ENCODE data around the gene ARHGEF33.

Gene ARHGEF33

DNA sequence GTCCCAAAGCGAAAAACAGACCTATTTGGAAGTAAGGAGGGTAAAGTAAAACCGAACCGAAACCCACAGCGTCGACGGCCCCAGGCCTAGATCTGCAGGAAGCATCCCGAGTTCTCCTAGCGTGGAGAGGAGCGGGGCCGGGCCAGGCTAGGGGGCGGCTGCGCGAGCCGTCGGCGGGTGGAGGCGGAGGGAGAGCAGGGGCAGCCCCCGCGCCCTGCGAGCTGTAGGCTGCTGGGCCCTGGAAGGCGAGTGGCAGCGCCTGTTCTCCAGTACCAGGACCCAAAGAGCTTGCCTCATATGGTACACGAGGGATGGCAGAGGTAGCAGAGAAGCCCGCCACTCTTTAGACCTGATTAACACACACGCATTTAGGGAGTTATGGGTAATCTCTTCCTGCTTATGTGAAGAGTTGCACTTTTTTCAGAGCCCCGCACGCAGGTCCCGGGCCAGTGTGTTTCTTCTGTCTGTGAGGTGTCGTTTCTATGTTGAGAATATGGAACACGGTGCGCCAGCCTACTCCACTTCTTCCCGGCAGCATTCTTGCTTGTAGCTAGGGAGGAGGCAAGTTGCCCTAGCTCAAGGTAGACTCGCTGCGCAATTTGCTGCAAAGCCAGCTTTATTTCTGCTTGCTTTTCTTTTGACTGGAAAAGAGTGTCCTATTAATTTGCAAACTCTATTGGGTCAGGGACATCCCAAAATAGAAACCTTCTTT, 71.1 kb downstream of the ARHGEF33 start:
- no peak for DNase-seq (ENCODE audit: low spot score)

DNA sequence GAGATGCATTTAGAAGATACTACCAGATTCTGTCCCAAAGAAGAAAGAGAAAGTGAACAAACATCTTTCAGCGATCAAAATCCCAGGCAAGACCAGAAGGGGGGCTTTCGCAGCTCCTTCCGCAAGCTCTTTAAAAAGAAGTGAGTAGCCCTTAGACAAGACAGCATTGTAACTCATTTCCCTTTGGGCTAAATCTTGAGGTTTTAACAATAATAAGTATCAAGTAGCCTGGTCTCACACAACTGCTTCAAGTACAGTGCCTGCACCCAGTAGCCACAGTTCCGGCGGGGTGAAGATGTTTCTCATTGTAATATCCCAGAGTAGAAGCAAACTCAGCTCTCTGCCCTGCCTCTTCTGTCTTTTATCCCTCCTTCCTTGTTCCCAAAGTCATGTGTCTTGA, 76.3 kb downstream of the ARHGEF33 start:
- no peak for DNase-seq (ENCODE audit: low spot score)

DNA sequence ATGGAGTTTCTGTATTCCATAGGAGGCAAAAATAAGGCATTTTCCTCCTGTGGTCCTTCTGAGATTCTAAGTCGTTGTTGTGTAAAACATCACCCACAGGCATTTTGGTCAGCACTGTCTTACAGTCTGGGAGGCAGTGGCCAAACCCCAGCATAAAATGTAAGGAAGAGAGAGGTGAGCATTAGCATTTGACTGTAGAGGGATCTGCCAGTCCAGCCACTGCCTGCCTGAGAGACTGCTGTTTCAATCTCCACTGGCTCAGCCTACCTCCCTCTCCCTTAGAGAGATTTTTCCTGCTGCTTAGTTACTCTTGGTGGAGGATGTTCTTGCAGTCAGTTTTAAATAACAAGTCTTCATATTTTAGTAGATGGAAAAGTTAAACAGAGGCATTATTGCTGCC, 77.0 kb downstream of the ARHGEF33 start:
- DNase-seq (ENCODE audit: low spot score), result no peak

- no peak for DNase-seq (ENCODE audit: low spot score)
These were observed 78.3 kb downstream of the ARHGEF33 start for GRCh38 chr2:38968021-38968420.

DNA sequence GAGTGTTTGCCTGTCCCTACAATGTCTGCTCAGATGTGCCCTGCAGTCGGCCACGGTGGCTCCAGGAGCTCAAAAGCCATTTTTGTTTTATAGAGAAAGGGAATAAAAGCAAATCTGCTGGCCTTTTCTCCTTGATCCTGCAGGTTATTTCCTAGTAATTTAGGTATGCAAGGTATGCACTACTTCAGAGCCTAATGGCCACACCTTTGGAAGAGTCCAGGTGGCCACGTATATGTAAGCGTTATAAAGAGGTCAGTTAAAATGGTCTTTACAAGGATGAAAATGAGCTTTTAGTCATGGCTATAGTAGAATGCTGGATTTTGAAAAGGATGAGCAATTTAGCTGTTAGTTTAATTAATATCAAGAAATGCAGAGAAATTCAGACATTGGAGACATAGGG, 81.7 kb downstream of the ARHGEF33 start:
- no peak for DNase-seq (ENCODE audit: low spot score)

DNA sequence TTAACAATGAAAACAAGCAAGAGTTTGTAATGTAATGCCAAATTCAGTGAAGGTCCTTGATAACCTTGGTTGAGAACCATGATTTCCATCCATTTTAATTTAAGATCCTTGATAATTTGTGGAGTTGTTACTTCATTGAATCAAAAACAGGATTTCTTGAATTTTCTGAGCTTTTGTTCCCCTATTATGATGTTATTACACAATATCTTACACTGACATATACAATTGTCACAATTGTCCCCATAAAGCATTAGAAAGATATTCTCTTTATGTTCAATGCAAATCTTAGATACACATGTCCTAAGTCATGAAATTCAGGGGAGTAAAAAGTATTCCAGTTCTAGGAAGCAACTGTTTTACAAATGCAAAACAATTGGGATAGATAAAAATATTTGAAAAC, 83.6 kb downstream of the ARHGEF33 start:
- no peak for DNase-seq (ENCODE audit: low spot score)

- no peak for DNase-seq (ENCODE audit: low spot score)
These were observed 85.4 kb downstream of the ARHGEF33 start for GRCh38 chr2:38975042-38975441.

DNA sequence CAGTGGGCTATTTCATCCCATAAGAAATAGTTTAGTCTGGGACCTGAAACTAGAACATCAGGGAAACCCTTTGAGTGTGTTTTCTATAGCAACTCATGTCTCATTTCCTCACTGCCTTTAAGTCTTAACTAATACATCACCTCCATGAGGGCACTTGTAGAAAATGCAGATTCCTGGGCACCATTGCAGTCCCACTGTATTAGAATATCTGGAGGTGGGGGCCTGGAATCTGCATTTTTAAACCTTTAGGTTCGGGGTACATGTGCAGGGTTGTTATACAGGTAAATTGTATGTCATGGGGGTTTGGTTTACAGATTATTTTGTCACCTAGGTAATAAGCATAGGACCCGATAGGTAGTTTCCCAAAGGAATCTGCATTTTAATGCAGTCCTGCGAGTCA, 87.4 kb downstream of the ARHGEF33 start:
- DNase-seq (ENCODE audit: low spot score), result no peak

DNA sequence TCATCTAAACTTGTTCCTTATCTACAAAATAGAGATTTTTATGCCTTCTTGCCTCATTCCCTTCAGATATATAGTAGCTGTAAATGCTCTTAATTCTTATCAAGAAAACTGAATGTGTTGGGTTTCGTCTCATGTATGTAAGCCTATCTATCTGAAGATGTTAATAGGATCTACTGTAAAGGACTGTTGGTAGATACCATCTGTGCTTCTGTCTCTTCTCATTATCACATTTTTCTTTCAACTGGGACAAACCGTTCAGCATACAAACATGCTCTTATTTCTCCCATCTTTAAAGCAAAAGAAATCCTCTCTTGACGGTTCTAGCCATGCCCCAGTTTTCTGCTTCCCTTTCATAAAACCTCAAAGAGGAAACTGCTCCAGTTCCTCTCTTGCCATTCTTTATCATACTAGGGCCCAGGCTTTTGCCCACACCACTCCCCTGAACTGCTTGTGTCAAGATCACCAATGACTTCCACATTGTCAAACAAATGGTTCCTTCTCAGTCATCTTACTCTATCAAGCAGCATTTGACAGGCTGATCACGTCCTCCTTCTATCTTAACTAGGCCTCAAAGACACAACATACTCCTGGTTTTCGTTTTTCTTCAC, 88.7 kb downstream of the ARHGEF33 start:
- DNase-seq (ENCODE audit: low spot score), result no peak

DNA sequence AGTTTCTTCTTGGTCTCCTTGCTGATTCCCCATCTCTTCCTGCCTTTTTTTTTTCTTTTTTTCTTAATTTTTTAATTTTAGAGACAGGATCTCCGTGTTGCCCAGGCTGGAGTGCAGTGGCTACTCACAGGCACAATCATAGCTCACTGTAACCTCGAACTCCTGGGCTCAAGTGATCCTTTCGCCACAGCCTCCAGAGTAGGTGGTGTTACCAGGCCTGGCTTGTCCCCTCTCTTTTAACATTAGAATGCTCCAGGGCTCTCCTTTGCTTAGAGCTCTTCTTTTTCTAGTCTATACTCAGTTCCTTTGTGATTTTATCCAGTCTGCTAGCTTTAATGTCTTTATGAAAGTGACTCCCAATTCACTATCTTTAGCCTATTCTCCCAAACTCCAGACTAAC, 89.2 kb downstream of the ARHGEF33 start:
- no peak for DNase-seq (ENCODE audit: low spot score)

DNA sequence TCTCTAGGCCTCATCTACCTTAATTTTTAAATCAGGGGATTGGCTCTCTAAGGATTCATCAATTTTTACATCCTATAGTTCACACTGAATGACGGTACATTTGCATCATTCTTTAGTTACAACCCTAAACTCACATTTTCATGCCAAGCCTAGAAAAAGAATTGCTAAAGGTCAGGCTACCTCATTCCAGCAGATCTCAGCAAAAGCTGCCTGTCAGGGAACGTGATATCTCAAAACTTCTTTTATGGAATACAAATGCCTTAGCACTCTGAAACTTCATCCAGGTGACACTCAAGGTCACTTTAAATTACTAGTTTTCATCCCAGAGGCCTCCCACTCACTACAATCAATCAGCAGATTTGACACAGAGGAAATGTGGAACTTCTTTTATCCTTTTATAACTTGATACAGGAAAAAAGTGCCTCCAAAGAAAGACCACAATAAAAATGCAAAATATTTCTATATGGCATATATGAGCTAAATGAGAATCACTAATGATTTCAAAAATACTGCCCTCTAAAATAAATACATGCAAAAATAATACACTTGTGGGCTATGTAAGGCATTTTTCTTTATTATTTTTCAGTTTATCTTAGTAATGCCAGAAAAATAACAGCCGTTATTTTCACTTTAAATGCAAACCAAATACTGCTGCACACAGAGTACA, 91.5 kb downstream of the ARHGEF33 start:
- DNase-seq (ENCODE audit: low spot score), result no peak

GRCh38 chr2:38981670-38982357, 92.1 kb downstream of the ARHGEF33 start:
- DNase-seq (ENCODE audit: low spot score), result no peak

- no peak for DNase-seq (ENCODE audit: low spot score)
These were observed 92.8 kb downstream of the ARHGEF33 start for GRCh38 chr2:38982498-38982897.

GRCh38 chr2:38988716-38989115, 99.0 kb downstream of the ARHGEF33 start:
- no peak for DNase-seq (ENCODE audit: low spot score)

DNA sequence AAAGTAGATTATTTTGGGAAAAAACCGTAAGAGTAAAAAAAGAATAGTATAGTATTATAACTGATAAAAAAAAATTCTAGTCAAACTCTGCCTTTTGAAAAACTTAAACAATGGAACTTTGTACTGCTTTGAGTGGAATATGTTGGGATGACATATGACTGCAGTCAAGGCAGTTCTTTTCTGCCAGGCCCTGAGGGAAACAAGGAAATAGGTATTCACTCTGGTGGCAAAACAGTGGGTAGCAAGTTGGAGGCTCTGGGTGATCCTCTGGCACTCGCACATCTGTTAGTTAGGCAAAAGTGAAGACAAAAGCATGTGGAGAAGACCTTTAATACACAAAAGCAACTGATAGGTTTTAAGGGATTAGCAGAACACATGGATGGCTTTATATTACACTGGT, 102.2 kb downstream of the ARHGEF33 start:
- DNase-seq (ENCODE audit: low spot score), result no peak

DNA sequence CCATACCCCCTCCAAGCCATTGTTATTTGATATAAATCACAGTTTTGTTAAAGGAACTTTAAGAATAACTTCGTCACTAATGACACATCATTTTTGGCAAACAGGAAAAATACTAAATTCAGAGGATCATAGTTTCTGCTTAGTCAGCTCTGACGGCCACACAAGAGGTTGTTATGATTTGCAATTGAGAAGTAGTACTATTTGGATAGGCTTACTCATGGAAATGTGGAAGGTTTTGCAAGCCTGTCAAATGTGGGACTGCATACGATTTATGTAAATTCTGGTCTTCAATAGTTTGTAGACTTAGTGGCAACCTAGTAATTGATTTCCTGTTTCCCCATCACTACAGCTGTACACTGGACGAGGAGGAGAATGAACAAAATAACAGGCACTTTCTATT, 108.1 kb downstream of the ARHGEF33 start:
- no peak for DNase-seq (ENCODE audit: low spot score)

- no peak for DNase-seq (ENCODE audit: low spot score)
These were observed 110.9 kb downstream of the ARHGEF33 start for GRCh38 chr2:39000552-39000951.

- DNase-seq (ENCODE audit: low spot score), result no peak
These were observed 118.3 kb downstream of the ARHGEF33 start for GRCh38 chr2:39007875-39008504.

- no peak for DNase-seq (ENCODE audit: low spot score)
These were observed 119.0 kb downstream of the ARHGEF33 start for GRCh38 chr2:39008665-39009064.

DNA sequence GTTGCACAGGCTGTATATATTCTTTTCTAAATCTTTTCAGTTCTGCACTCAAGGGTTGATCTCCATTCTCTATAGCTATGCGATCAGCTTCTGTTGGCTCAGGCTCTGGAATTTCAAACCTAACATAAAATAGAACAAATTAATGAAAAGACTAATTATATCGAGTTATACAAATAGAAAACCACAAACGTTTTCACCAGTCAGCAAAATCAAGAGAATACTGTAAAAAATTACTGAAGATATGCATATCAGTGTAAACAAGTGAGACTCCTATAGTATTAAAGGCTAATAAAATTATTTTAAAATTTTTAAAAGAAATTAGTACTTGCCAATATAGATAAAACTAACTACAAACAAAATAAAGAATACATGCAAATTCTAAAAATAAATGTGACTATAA, 124.2 kb downstream of the ARHGEF33 start:
- DNase-seq (ENCODE audit: low spot score), result no peak

DNA sequence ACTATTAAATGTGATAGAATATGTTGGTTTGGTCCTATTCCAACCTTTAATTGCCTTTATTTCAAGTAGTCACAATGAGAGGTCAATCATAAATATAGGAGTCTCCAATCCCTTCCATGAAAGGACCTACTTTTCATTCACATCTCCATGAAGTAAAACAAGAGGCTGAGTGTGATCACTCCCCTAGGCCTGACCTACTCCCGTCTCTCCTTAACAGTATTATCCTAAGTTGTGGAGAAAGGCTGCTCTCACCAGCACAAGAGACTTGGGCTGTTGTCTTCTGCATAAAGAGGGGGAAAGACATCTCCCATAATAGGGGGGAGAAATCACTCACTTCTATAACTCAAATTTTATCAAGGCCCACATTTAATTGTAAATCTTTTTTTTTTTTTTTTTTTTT, 125.7 kb downstream of the ARHGEF33 start:
- no peak for DNase-seq (ENCODE audit: low spot score)

DNA sequence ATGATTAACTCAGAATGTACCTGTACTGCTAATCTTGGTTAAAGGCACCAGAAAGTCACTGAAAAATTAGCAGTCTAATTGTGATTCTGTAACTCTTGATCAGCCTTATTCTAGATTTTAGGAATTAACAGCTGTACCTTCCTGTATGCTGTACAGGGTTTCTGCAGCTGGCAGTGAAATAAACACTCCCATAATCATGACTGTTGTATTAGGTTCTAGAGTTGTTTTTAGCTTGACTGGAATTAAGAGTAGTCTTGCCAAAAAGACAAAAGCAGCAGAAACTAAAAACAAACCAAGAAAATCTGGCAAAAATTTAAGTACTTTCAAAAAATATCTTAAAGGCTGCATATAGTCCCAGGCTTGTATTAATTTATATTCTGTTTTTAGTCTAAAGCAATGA, 127.7 kb downstream of the ARHGEF33 start:
- no peak for DNase-seq (ENCODE audit: low spot score)

DNA sequence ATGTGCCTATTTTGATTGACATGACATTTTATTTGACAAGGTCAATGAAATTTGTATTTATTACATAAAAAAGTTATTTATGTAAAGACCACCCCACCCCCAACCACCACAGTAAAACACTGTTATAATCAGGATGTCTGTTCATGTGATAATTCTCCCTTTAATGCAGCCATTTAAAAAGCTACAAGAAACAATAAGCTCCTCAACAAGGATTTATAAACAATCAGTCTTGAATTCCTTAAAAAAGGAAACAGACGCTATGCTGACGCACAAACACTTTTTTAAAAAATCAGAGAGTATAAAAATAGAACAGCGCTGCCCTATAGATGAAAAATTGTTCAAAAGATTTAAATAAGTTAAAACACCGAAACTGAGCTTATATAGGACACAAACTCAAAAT, 129.0 kb downstream of the ARHGEF33 start:
- no peak for DNase-seq (ENCODE audit: low spot score)
